Left renal cortex interstitium (tissue), 4 donors: ENCODE data around the gene DIP2C. TPM values are rescaled to one million over a fixed set of nuclear protein-coding genes. Genes with fewer than 3 reads are reported as not detected.
"Not testable (repeated sequence)": the region's sequence is repeated elsewhere in the genome, so short reads cannot be mapped to it uniquely, and the experiment has no call there.

ENCODE experiments used
- DNase-seq, 4 donors: peaks; one replicate each; pipeline ENCODE4 v3.0.0-alpha.2; 2013; ENCODE audit warnings: low read depth in 4 of 4, low spot score in 2 of 4, missing footprints in 1 of 4
- polyA plus RNA-seq, 4 donors: library from polyadenylated mRNA; unstranded; fragments of 120-200 nt; gene quantifications; one replicate each; pipeline ENCODE4 v1.2.1, GENCODE V29; 2013; ENCODE audit not compliant: insufficient read length in 4 of 4

DIP2C gene
- polyA plus RNA-seq, 4 donors, result 19.4 to 23.6 (median 20.2) TPM

- DNase-seq, result no peak
Observed at GRCh38 chr10:490256-490655, 199.2 kb downstream of the DIP2C start.

GRCh38 chr10:489330-489729 lies 200.1 kb downstream of the DIP2C start:
- DNase-seq, result no peak

- DNase-seq, result no peak
Observed at GRCh38 chr10:488933-489215, 200.6 kb downstream of the DIP2C start.

- no peak for DNase-seq
Observed at GRCh38 chr10:488081-488932, 201.2 kb downstream of the DIP2C start.

GRCh38 chr10:486666-487322 lies 202.7 kb downstream of the DIP2C start:
- no peak for DNase-seq

- no peak for DNase-seq
Observed at GRCh38 chr10:486206-486605, 203.3 kb downstream of the DIP2C start.

- DNase-seq, result no peak
Observed at GRCh38 chr10:485776-486175, 203.7 kb downstream of the DIP2C start.

- DNase-seq, result no peak
Observed at GRCh38 chr10:484925-485661, 204.4 kb downstream of the DIP2C start.

- no peak for DNase-seq
Observed at GRCh38 chr10:484441-484924, 205.0 kb downstream of the DIP2C start.

- no peak for DNase-seq
Observed at GRCh38 chr10:483261-483660, 206.2 kb downstream of the DIP2C start.

- DNase-seq, result no peak
Observed at GRCh38 chr10:482848-483247, 206.6 kb downstream of the DIP2C start.

- no peak for DNase-seq
Observed at GRCh38 chr10:482051-482501, 207.4 kb downstream of the DIP2C start.

GRCh38 chr10:481628-482027 lies 207.8 kb downstream of the DIP2C start:
- no peak for DNase-seq

- no peak for DNase-seq
Observed at GRCh38 chr10:480928-481552, 208.4 kb downstream of the DIP2C start.

- DNase-seq, result no peak
Observed at GRCh38 chr10:480498-480927, 209.0 kb downstream of the DIP2C start.

GRCh38 chr10:479706-480497 lies 209.6 kb downstream of the DIP2C start:
- DNase-seq, result not testable (repeated sequence)

GRCh38 chr10:478471-479245 lies 210.8 kb downstream of the DIP2C start:
- no peak for DNase-seq

- DNase-seq, result no peak
Observed at GRCh38 chr10:477620-478019, 211.8 kb downstream of the DIP2C start.

GRCh38 chr10:476455-476780 lies 213.1 kb downstream of the DIP2C start:
- no peak for DNase-seq
